Glutamatergic neuron (in vitro differentiated cells): ENCODE measurements around the gene DUS1L. TPM values are rescaled to one million over a fixed set of nuclear protein-coding genes. Genes with fewer than 3 reads are reported as not detected.

Experiments
- DNase-seq: peaks from one replicate; pipeline ENCODE4 v3.0.0; 2022
- H3K27ac Mint-ChIP-seq: one replicate; pipeline ENCODE4 v1.8.0; 2020; ENCODE audit warnings: mild to moderate bottlenecking, mixed read lengths, inconsistent platforms; ENCODE audit not compliant: unreplicated experiment
- H3K27me3 Mint-ChIP-seq: one replicate; pipeline ENCODE4 v1.8.0; 2020; ENCODE audit warnings: mild to moderate bottlenecking, moderate library complexity, mixed read lengths, inconsistent platforms; ENCODE audit not compliant: unreplicated experiment
- H3K36me3 Mint-ChIP-seq: one replicate; pipeline ENCODE4 v1.8.0; 2020; ENCODE audit warnings: mild to moderate bottlenecking, mixed read lengths, inconsistent platforms; ENCODE audit not compliant: unreplicated experiment
- H3K4me1 Mint-ChIP-seq: one replicate; pipeline ENCODE4 v1.8.0; 2020; ENCODE audit warnings: mild to moderate bottlenecking, low read depth, mixed read lengths, inconsistent platforms; ENCODE audit not compliant: unreplicated experiment
- H3K4me3 Mint-ChIP-seq: one replicate; pipeline ENCODE4 v1.8.0; 2020; ENCODE audit warnings: mild to moderate bottlenecking, mixed read lengths, inconsistent platforms; ENCODE audit not compliant: unreplicated experiment
- H3K9me3 Mint-ChIP-seq: one replicate; pipeline ENCODE4 v1.8.0; 2020; ENCODE audit warnings: mild to moderate bottlenecking, moderate library complexity, mixed read lengths, inconsistent platforms; ENCODE audit not compliant: unreplicated experiment
- CTCF ChIP-seq: fragments of 200-600 bp; sonication (generic); IDR thresholded peaks from one replicate; pipeline ENCODE4 v1.5.0; 2021; ENCODE audit not compliant: partially characterized antibody, unreplicated experiment
- long read RNA-seq: library from polyadenylated mRNA; unstranded; transcript quantifications from one replicate; pipeline ENCODE4 v2.0.0, GENCODE V29; 2020; ENCODE audit not compliant: unreplicated experiment
- total RNA-seq: library from RNA; stranded (reverse); fragmentation: NEBNext Ultra II Directional; extraction: Animal tissue kit (Norgen Biotek cat#: 25700); gene quantifications from one replicate; pipeline ENCODE4 v1.2.1, GENCODE V29; 2021; ENCODE audit not compliant: unreplicated experiment

The DUS1L gene
- total RNA-seq: 122 TPM
- long read RNA-seq, partial matches to known transcripts: 0 of 3 reads
- long read RNA-seq, other reads (novel, unspliced or antisense): 3 of 3 reads

GRCh38 chr17:82065638-82066303 lies at the start of gene DUS1L:
TSS of gene DUS1L (minus strand) at chr17:82065804. CDS start at chr17:82065059, 745 bp downstream.
- no peaks in the 10 kb centered on the region for H3K4me1 Mint-ChIP-seq
- H3K27me3 Mint-ChIP-seq: peaks cover 10% of the 10 kb centered on the region
- TF ChIP-seq CTCF: no peak
- DNase-seq: peak; percentile 83
- no peaks in the 10 kb centered on the region for H3K36me3 Mint-ChIP-seq
- H3K9me3 Mint-ChIP-seq: peaks cover 3% of the 10 kb centered on the region
- peak within 1 kb of the TSS; percentile 55 for H3K27ac Mint-ChIP-seq
- peak within 1 kb of the TSS; percentile 87 for H3K4me3 Mint-ChIP-seq

GRCh38 chr17:82114872-82115271 lies 49.3 kb upstream of the DUS1L start:
- no peaks in the 10 kb centered on the region for H3K36me3 Mint-ChIP-seq
- no peak overlapping the region for H3K27ac Mint-ChIP-seq
- peaks cover 7% of the 10 kb centered on the region for H3K4me1 Mint-ChIP-seq
- H3K9me3 Mint-ChIP-seq: peaks cover 4% of the 10 kb centered on the region
- no peak for DNase-seq
- H3K27me3 Mint-ChIP-seq: peaks cover 8% of the 10 kb centered on the region
- H3K4me3 Mint-ChIP-seq: no peak overlapping the region
- TF ChIP-seq CTCF: no peak

GRCh38 chr17:82114447-82114846 lies 48.8 kb upstream of the DUS1L start:
- TF ChIP-seq CTCF: no peak
- Mint-ChIP-seq H3K4me1 (peaks cover 7% of the 10 kb centered on the region), H3K27ac (no peak overlapping the region), H3K36me3 (no peaks in the 10 kb centered on the region), H3K4me3 (no peak overlapping the region), H3K27me3 (peaks cover 8% of the 10 kb centered on the region), H3K9me3 (peaks cover 4% of the 10 kb centered on the region)
- DNase-seq: no peak

- H3K4me1 Mint-ChIP-seq: peaks cover 7% of the 10 kb centered on the region
- no peak for DNase-seq
- no peaks in the 10 kb centered on the region for H3K36me3 Mint-ChIP-seq
- H3K27ac Mint-ChIP-seq: no peak overlapping the region
- TF ChIP-seq CTCF: no peak
- no peak overlapping the region for H3K4me3 Mint-ChIP-seq
- peaks cover 4% of the 10 kb centered on the region for H3K9me3 Mint-ChIP-seq
- H3K27me3 Mint-ChIP-seq: peaks cover 8% of the 10 kb centered on the region
Measured at GRCh38 chr17:82113941-82114340, 48.3 kb upstream of the DUS1L start.

- H3K27me3 Mint-ChIP-seq: peaks cover 8% of the 10 kb centered on the region
- TF ChIP-seq CTCF: no peak
- no peak overlapping the region for H3K27ac Mint-ChIP-seq
- H3K36me3 Mint-ChIP-seq: no peaks in the 10 kb centered on the region
- peaks cover 9% of the 10 kb centered on the region for H3K4me1 Mint-ChIP-seq
- no peak for DNase-seq
- no peak overlapping the region for H3K4me3 Mint-ChIP-seq
- peaks cover 8% of the 10 kb centered on the region for H3K9me3 Mint-ChIP-seq
Measured at GRCh38 chr17:82113422-82113821, 47.8 kb upstream of the DUS1L start.
